SJSA1 (cell line): ENCODE results near the gene FER. TPM values are rescaled to one million over a fixed set of nuclear protein-coding genes. Genes with fewer than 3 reads are reported as not detected.
"Not testable (repeated sequence)": the region's sequence is repeated elsewhere in the genome, so short reads cannot be mapped to it uniquely, and the experiment has no call there.

Source experiments
- DNase-seq, 2 experiments: peaks; one replicate each; pipeline ENCODE4 v3.0.0-alpha.2; 2015 to 2020; ENCODE audit warnings: low spot score in 2 of 2, low read depth in 1 of 2
- H3K27ac ChIP-seq: fragments of 250-450 bp; sonication (Bioruptor Pico); 2 replicates; pipeline ENCODE4 v1.5.1; 2020; ENCODE audit warnings: mild to moderate bottlenecking, moderate library complexity
- H3K27me3 ChIP-seq: fragments of 250-450 bp; sonication (Bioruptor Pico); replicated peaks from 2 replicates; pipeline ENCODE4 v1.5.1; 2020; ENCODE audit warnings: mild to moderate bottlenecking, moderate library complexity
- H3K36me3 ChIP-seq: fragments of 250-450 bp; sonication (Bioruptor Pico); 2 replicates; pipeline ENCODE4 v1.5.1; 2020; ENCODE audit warnings: mild to moderate bottlenecking
- H3K4me1 ChIP-seq: fragments of 250-450 bp; sonication (Bioruptor Pico); replicated peaks from 2 replicates; pipeline ENCODE4 v1.6.1; 2021; ENCODE audit warnings: mild to moderate bottlenecking
- H3K4me3 ChIP-seq: fragments of 250-450 bp; sonication (Bioruptor Pico); 2 replicates; pipeline ENCODE4 v1.5.1; 2020; ENCODE audit warnings: mild to moderate bottlenecking
- H3K9me3 ChIP-seq: fragments of 250-450 bp; sonication (Bioruptor Pico); replicated peaks from 2 replicates; pipeline ENCODE4 v1.5.1; 2020; ENCODE audit warnings: mild to moderate bottlenecking
- total RNA-seq: library from RNA; depleted of rRNA; stranded (reverse); fragments of >200 nt; shearing (Covaris generic); gene quantifications from 2 replicates; pipeline ENCODE4 v1.2.3, GENCODE V29; 2014

FER gene
- total RNA-seq, 1 experiment from 2014 or later, result 31.2 TPM

GRCh38 chr5:108898707-108899106 lies 151.0 kb downstream of the FER start:
- Histone ChIP-seq H3K4me3 (no peak overlapping the region), H3K9me3 (no peaks in the 10 kb centered on the region), H3K27me3 (no peaks in the 10 kb centered on the region), H3K36me3 (no peaks in the 10 kb centered on the region), H3K4me1 (peaks cover 10% of the 10 kb centered on the region), H3K27ac (no peak overlapping the region)
- no peak for DNase-seq

- H3K9me3 ChIP-seq, H3K4me3 ChIP-seq, H3K36me3 ChIP-seq, H3K27ac ChIP-seq, H3K27me3 ChIP-seq, DNase-seq: not testable (repeated sequence)
- H3K4me1 ChIP-seq, result peaks cover 10% of the 10 kb centered on the region
Observed at GRCh38 chr5:108899244-108899643, 151.5 kb downstream of the FER start.

GRCh38 chr5:108900668-108901067 lies 153.0 kb downstream of the FER start:
- H3K27ac ChIP-seq, result no peak overlapping the region
- no peaks in the 10 kb centered on the region for H3K27me3 ChIP-seq
- H3K9me3 ChIP-seq, result no peaks in the 10 kb centered on the region
- no peaks in the 10 kb centered on the region for H3K36me3 ChIP-seq
- DNase-seq, result peak in 1 of 2 experiments; percentile 52
- H3K4me3 ChIP-seq, result no peak overlapping the region
- H3K4me1 ChIP-seq, result peaks cover 10% of the 10 kb centered on the region

- Histone ChIP-seq H3K27ac (no peak overlapping the region), H3K4me1 (peaks cover 4% of the 10 kb centered on the region), H3K9me3 (no peaks in the 10 kb centered on the region), H3K36me3 (no peaks in the 10 kb centered on the region), H3K4me3 (no peak overlapping the region), H3K27me3 (no peaks in the 10 kb centered on the region)
- DNase-seq, result no peak
Observed at GRCh38 chr5:108905805-108906204, 158.1 kb downstream of the FER start.

GRCh38 chr5:108910627-108911026 lies 162.9 kb downstream of the FER start:
- Histone ChIP-seq H3K4me3 (no peak overlapping the region), H3K36me3 (no peaks in the 10 kb centered on the region), H3K27me3 (no peaks in the 10 kb centered on the region), H3K9me3 (no peaks in the 10 kb centered on the region), H3K4me1 (no peaks in the 10 kb centered on the region), H3K27ac (no peak overlapping the region)
- no peak for DNase-seq

- H3K9me3 ChIP-seq, result no peaks in the 10 kb centered on the region
- H3K27me3 ChIP-seq, result no peaks in the 10 kb centered on the region
- H3K4me3 ChIP-seq, result no peak overlapping the region
- no peaks in the 10 kb centered on the region for H3K4me1 ChIP-seq
- DNase-seq, result no peak
- H3K27ac ChIP-seq, result no peak overlapping the region
- no peaks in the 10 kb centered on the region for H3K36me3 ChIP-seq
Observed at GRCh38 chr5:108911055-108911454, 163.4 kb downstream of the FER start.

- Histone ChIP-seq H3K4me1 (no peaks in the 10 kb centered on the region), H3K27ac (no peak overlapping the region), H3K27me3 (no peaks in the 10 kb centered on the region), H3K36me3 (no peaks in the 10 kb centered on the region), H3K9me3 (no peaks in the 10 kb centered on the region), H3K4me3 (no peak overlapping the region)
- no peak for DNase-seq
Observed at GRCh38 chr5:108917596-108917995, 169.9 kb downstream of the FER start.

- Histone ChIP-seq H3K4me1 (no peaks in the 10 kb centered on the region), H3K27ac (no peak overlapping the region), H3K9me3 (no peaks in the 10 kb centered on the region), H3K27me3 (no peaks in the 10 kb centered on the region), H3K4me3 (no peak overlapping the region), H3K36me3 (no peaks in the 10 kb centered on the region)
- DNase-seq, result no peak
Observed at GRCh38 chr5:108919591-108920326, 172.1 kb downstream of the FER start.

GRCh38 chr5:108924457-108924961 lies 176.8 kb downstream of the FER start:
- Histone ChIP-seq H3K4me3 (no peak overlapping the region), H3K4me1 (no peaks in the 10 kb centered on the region), H3K27ac (no peak overlapping the region), H3K27me3 (no peaks in the 10 kb centered on the region), H3K9me3 (no peaks in the 10 kb centered on the region), H3K36me3 (no peaks in the 10 kb centered on the region)
- DNase-seq, result no peak

- Histone ChIP-seq H3K27ac (no peak overlapping the region), H3K27me3 (no peaks in the 10 kb centered on the region), H3K4me1 (no peaks in the 10 kb centered on the region), H3K9me3 (no peaks in the 10 kb centered on the region), H3K36me3 (no peaks in the 10 kb centered on the region), H3K4me3 (no peak overlapping the region)
- DNase-seq, result no peak
Observed at GRCh38 chr5:108925073-108925472, 177.4 kb downstream of the FER start.

- Histone ChIP-seq H3K4me3 (no peak overlapping the region), H3K4me1 (no peaks in the 10 kb centered on the region), H3K36me3 (no peaks in the 10 kb centered on the region), H3K27me3 (no peaks in the 10 kb centered on the region), H3K9me3 (no peaks in the 10 kb centered on the region), H3K27ac (no peak overlapping the region)
- no peak for DNase-seq
Observed at GRCh38 chr5:108930107-108930506, 182.4 kb downstream of the FER start.

GRCh38 chr5:108935611-108936010 lies 187.9 kb downstream of the FER start:
- Histone ChIP-seq H3K27ac (no peak overlapping the region), H3K4me1 (no peaks in the 10 kb centered on the region), H3K4me3 (no peak overlapping the region), H3K9me3 (no peaks in the 10 kb centered on the region), H3K36me3 (no peaks in the 10 kb centered on the region), H3K27me3 (no peaks in the 10 kb centered on the region)
- DNase-seq, result no peak

GRCh38 chr5:108937221-108937620 lies 189.5 kb downstream of the FER start:
- Histone ChIP-seq H3K27ac (no peak overlapping the region), H3K4me3 (no peak overlapping the region), H3K9me3 (no peaks in the 10 kb centered on the region), H3K36me3 (no peaks in the 10 kb centered on the region), H3K27me3 (no peaks in the 10 kb centered on the region), H3K4me1 (no peaks in the 10 kb centered on the region)
- DNase-seq, result no peak

- Histone ChIP-seq H3K4me1 (no peaks in the 10 kb centered on the region), H3K9me3 (no peaks in the 10 kb centered on the region), H3K27ac (no peak overlapping the region), H3K4me3 (no peak overlapping the region), H3K27me3 (no peaks in the 10 kb centered on the region), H3K36me3 (no peaks in the 10 kb centered on the region)
- no peak for DNase-seq
Observed at GRCh38 chr5:108940506-108940905, 192.8 kb downstream of the FER start.

GRCh38 chr5:108941746-108942145 lies 194.0 kb downstream of the FER start:
- H3K27ac ChIP-seq, result no peak overlapping the region
- H3K36me3 ChIP-seq, result no peaks in the 10 kb centered on the region
- no peak for DNase-seq
- H3K9me3 ChIP-seq, result no peaks in the 10 kb centered on the region
- no peaks in the 10 kb centered on the region for H3K27me3 ChIP-seq
- no peaks in the 10 kb centered on the region for H3K4me1 ChIP-seq
- no peak overlapping the region for H3K4me3 ChIP-seq
